Liver (tissue), 9 donors: ENCODE results near the gene PRCD. TPM values are rescaled to one million over a fixed set of nuclear protein-coding genes. Genes with fewer than 3 reads are reported as not detected.

Source experiments
- DNase-seq: peaks from one replicate; pipeline ENCODE4 v3.0.0-alpha.2; 2017; ENCODE audit warnings: low spot score
- H3K27ac ChIP-seq, 2 donors: one replicate each; pipeline ENCODE4 v1.7.0; 2013; ENCODE audit warnings: inconsistent platforms in 2 of 2, low read length in 2 of 2, control low read depth in 1 of 2, low read depth in 1 of 2, mild to moderate bottlenecking in 1 of 2
- H3K27me3 ChIP-seq, 4 donors: one replicate each; pipeline versions ENCODE4 v1.6.1 to v1.7.0; 2013; ENCODE audit warnings: low read length in 3 of 4, inconsistent platforms in 1 of 4, mild to moderate bottlenecking in 1 of 4, moderate library complexity in 1 of 4; ENCODE audit not compliant: control insufficient read depth in 4 of 4, insufficient read depth in 4 of 4
- H3K36me3 ChIP-seq, 4 donors: one replicate each; pipeline versions ENCODE4 v1.6.1 to v1.7.0; 2013; ENCODE audit warnings: low read length in 3 of 4, mild to moderate bottlenecking in 3 of 4, low read depth in 1 of 4, moderate library complexity in 1 of 4; ENCODE audit not compliant: control insufficient read depth in 4 of 4, insufficient read depth in 3 of 4
- H3K4me1 ChIP-seq, 4 donors: one replicate each; pipeline versions ENCODE4 v1.6.1 to v1.7.0; 2013; ENCODE audit warnings: low read length in 3 of 4, mild to moderate bottlenecking in 3 of 4, moderate library complexity in 1 of 4; ENCODE audit not compliant: control insufficient read depth in 4 of 4, insufficient read depth in 4 of 4
- H3K4me3 ChIP-seq, 3 donors: one replicate each; pipeline versions ENCODE4 v1.6.1 to v1.7.0; 2013; ENCODE audit warnings: low read length in 3 of 3, control low read depth in 1 of 3, low read depth in 1 of 3, mild to moderate bottlenecking in 1 of 3
- H3K9ac ChIP-seq, 2 donors: one replicate each; pipeline ENCODE4 v1.7.0; 2013; ENCODE audit warnings: low read length in 2 of 2, mild to moderate bottlenecking in 2 of 2, moderate library complexity in 2 of 2, control low read depth in 1 of 2, low read depth in 1 of 2
- H3K9me3 ChIP-seq, 4 donors: one replicate each; pipeline versions ENCODE4 v1.6.1 to v1.7.0; 2013; ENCODE audit warnings: low read length in 3 of 4; ENCODE audit not compliant: control insufficient read depth in 4 of 4
- CTCF ChIP-seq: fragments of 150-350 bp; IDR thresholded peaks from 2 replicates; pipeline ENCODE4 v1.5.1; 2017; ENCODE audit warnings: improper control_type of control experiment, low read depth, low read length; ENCODE audit not compliant: missing input control
- EGR1 ChIP-seq, 2 donors: IDR thresholded peaks; 2 replicates each; pipeline ENCODE4 v1.6.1; 2016 to 2018; ENCODE audit warnings: antibody characterized with exemption in 2 of 2, low read depth in 2 of 2
- FOXA1 ChIP-seq: IDR thresholded peaks from 2 replicates; pipeline ENCODE4 v1.6.1; 2016; ENCODE audit warnings: antibody characterized with exemption
- FOXA2 ChIP-seq: IDR thresholded peaks from 2 replicates; pipeline ENCODE4 v1.6.1; 2016; ENCODE audit warnings: antibody characterized with exemption
- GABPA ChIP-seq, 2 donors: IDR thresholded peaks in 1 of 2; conservative IDR thresholded peaks in 1 of 2; 2 replicates each; pipeline ENCODE4 v1.6.1; 2016; ENCODE audit warnings: antibody characterized with exemption in 2 of 2, mild to moderate bottlenecking in 1 of 2, moderate library complexity in 1 of 2
- HNF4G ChIP-seq: IDR thresholded peaks from 2 replicates; pipeline ENCODE4 v1.6.1; 2016; ENCODE audit warnings: antibody characterized with exemption
- NR2F2 ChIP-seq: IDR thresholded peaks from 2 replicates; pipeline ENCODE4 v1.6.1; 2016; ENCODE audit warnings: antibody characterized with exemption
- RAD21 ChIP-seq, 2 donors: IDR thresholded peaks; 2 replicates each; pipeline ENCODE4 v1.6.1; 2016; ENCODE audit warnings: antibody characterized with exemption in 2 of 2, mild to moderate bottlenecking in 2 of 2
- REST ChIP-seq: IDR thresholded peaks from 2 replicates; pipeline ENCODE4 v1.6.1; 2016; ENCODE audit warnings: antibody characterized with exemption, mild to moderate bottlenecking
- RXRA ChIP-seq, 2 donors: IDR thresholded peaks; 2 replicates each; pipeline ENCODE4 v1.6.1; 2017 to 2018; ENCODE audit warnings: antibody characterized with exemption in 2 of 2, mild to moderate bottlenecking in 1 of 2
- TAF1 ChIP-seq: conservative IDR thresholded peaks from 2 replicates; pipeline ENCODE4 v1.6.1; 2016; ENCODE audit warnings: antibody characterized with exemption, mild to moderate bottlenecking
- WGBS: extraction: QIAGEN DNeasy Blood & Tissue Kit; methylation state at CpG from one replicate; pipeline ENCODE4 v1.1.7; 2013; 5-methylcytosine and 5-hydroxymethylcytosine counted together
- polyA plus RNA-seq, 2 donors: library from polyadenylated mRNA; stranded (reverse) in 1 of 2; unstranded in 1 of 2; fragments of 200-250 nt in 1 of 2; fragments of >200 nt in 1 of 2; fragmentation: Nextera tagmentation in 1 of 2; extraction: Ambion mirVana in 1 of 2; gene quantifications; one replicate each; pipeline versions ENCODE4 v1.2.1 to v1.2.3, GENCODE V29; 2013 to 2015
- total RNA-seq, 2 donors: library from RNA; depleted of rRNA; stranded (reverse); fragments of >200 nt; gene quantifications; one replicate each; pipeline ENCODE4 v1.2.3, GENCODE V29; 2014
- TF ChIP-seq, protein P1 (sequence below): IDR thresholded peaks from 2 replicates; pipeline ENCODE4 v1.6.1; 2016; ENCODE audit warnings: antibody characterized with exemption
- TF ChIP-seq, protein P2 (sequence below): IDR thresholded peaks from 2 replicates; pipeline ENCODE4 v1.6.1; 2016; ENCODE audit warnings: antibody characterized with exemption
- donor health status: healthy.
- donor health status: healthy.
- donor health status: healthy.
- donor health status: healthy.
- donor health status: healthy.

PRCD gene
- total and polyA plus RNA-seq, 4 donors, result 0.63 to 1.0 (median 0.75) TPM; not detected in 1

- no peaks in the 10 kb centered on the region for H3K27me3 ChIP-seq
- H3K27ac ChIP-seq, result no peak overlapping the region
- H3K4me3 ChIP-seq, result no peak overlapping the region
- no peaks in the 10 kb centered on the region for H3K36me3 ChIP-seq
- WGBS, result 83% methylated on average over 10 of the region's 10 CpGs
- no peak for DNase-seq
- H3K9me3 ChIP-seq, result no peaks in the 10 kb centered on the region
- TF ChIP-seq, protein P1, sequence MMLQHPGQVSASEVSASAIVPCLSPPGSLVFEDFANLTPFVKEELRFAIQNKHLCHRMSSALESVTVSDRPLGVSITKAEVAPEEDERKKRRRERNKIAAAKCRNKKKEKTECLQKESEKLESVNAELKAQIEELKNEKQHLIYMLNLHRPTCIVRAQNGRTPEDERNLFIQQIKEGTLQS, result no peak
- TF ChIP-seq RXRA (IDR thresholded peaks at IDR 0.05) (no peak), FOXA2 (no peak), NR2F2 (no peak), TAF1 (no peak), GABPA (IDR thresholded peaks at IDR 0.05 in 1 of 2, conservative IDR thresholded peaks at IDR 0.05 in 1 of 2) (no peak), HNF4G (no peak)
- no peak overlapping the region for H3K9ac ChIP-seq
- H3K4me1 ChIP-seq, result peaks cover 4 to 27% (median 16%) of the 10 kb centered on the region in 4 donors
These were observed 2.7 kb downstream of the PRCD start for GRCh38 chr17:76542566-76542971.

DNA sequence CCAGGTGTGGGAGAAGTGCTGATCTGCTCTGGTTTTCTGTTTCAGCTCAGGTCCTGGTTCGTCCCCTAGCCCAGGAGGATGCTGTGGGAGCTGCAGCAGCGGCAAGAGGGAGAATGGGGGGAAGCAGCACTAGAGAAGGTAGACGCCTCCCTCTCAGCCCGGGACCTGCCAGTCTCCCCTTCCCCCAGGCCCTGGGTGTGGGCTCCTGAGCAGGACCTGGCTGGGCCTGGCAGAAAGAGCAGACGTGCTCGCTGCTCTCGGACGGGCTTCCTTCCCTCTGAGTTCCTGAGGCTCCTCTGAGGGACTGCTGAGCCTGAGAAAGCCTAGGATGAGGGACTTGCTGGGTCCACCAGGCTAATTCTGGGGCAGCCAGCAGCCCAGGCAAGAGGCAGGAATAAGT lies 3.1 kb downstream of the PRCD start:
- Histone ChIP-seq H3K9me3 (no peaks in the 10 kb centered on the region), H3K4me1 (peaks cover under 1 to 27% (median 18%) of the 10 kb centered on the region in 4 donors), H3K27me3 (no peaks in the 10 kb centered on the region), H3K4me3 (no peak overlapping the region), H3K27ac (no peak overlapping the region), H3K9ac (no peak overlapping the region), H3K36me3 (no peaks in the 10 kb centered on the region)
- WGBS, result 86% methylated on average over 8 of the region's 8 CpGs
- DNase-seq, result no peak
- TF ChIP-seq REST, result no peak
- TF ChIP-seq, protein P1, result no peak
- no peak for TF ChIP-seq NR2F2
- TF ChIP-seq, protein P2, sequence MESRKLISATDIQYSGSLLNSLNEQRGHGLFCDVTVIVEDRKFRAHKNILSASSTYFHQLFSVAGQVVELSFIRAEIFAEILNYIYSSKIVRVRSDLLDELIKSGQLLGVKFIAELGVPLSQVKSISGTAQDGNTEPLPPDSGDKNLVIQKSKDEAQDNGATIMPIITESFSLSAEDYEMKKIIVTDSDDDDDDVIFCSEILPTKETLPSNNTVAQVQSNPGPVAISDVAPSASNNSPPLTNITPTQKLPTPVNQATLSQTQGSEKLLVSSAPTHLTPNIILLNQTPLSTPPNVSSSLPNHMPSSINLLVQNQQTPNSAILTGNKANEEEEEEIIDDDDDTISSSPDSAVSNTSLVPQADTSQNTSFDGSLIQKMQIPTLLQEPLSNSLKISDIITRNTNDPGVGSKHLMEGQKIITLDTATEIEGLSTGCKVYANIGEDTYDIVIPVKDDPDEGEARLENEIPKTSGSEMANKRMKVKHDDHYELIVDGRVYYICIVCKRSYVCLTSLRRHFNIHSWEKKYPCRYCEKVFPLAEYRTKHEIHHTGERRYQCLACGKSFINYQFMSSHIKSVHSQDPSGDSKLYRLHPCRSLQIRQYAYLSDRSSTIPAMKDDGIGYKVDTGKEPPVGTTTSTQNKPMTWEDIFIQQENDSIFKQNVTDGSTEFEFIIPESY, result no peak
- TF ChIP-seq RAD21 (IDR thresholded peaks at IDR 0.05), result no peak
- no peak for TF ChIP-seq GABPA (IDR thresholded peaks at IDR 0.05 in 1 of 2, conservative IDR thresholded peaks at IDR 0.05 in 1 of 2)
- no peak for TF ChIP-seq FOXA2
- no peak for TF ChIP-seq EGR1 (IDR thresholded peaks at IDR 0.05; ENCODE audit: low read depth in 2 of 2)
- TF ChIP-seq TAF1, result no peak

DNA sequence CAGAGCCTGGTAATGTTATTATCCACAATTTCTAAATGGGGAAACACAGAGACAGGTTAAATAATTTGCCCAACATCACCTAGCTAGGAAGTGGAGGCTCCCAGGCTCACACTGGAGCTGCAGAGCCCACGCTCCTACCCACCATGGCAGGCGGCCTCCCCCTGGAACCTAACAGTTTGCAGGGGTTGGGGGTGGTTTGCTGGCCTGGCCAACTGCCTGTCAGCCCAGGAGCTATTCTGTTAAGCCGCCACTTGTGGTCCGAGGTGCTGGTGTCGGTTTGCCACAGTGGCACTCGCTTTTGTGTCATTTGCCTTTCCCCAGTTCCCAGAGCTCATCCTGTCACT lies 3.6 kb downstream of the PRCD start:
- H3K4me1 ChIP-seq, result peaks cover 0 to 31% (median 23%) of the 10 kb centered on the region in 4 donors
- no peaks in the 10 kb centered on the region for H3K36me3 ChIP-seq
- 86% methylated on average over 6 of the region's 6 CpGs for WGBS
- DNase-seq, result no peak
- no peaks in the 10 kb centered on the region for H3K27me3 ChIP-seq
- H3K9me3 ChIP-seq, result no peaks in the 10 kb centered on the region
- H3K9ac ChIP-seq, result no peak overlapping the region
- H3K4me3 ChIP-seq, result no peak overlapping the region
- no peak overlapping the region for H3K27ac ChIP-seq
- no peak for TF ChIP-seq FOXA1
- TF ChIP-seq GABPA (IDR thresholded peaks at IDR 0.05 in 1 of 2, conservative IDR thresholded peaks at IDR 0.05 in 1 of 2), result no peak
- no peak for TF ChIP-seq HNF4G
- TF ChIP-seq, protein P2, result no peak
- TF ChIP-seq CTCF, result no peak
- no peak for TF ChIP-seq RAD21 (IDR thresholded peaks at IDR 0.05)
- TF ChIP-seq EGR1 (IDR thresholded peaks at IDR 0.05; ENCODE audit: low read depth in 2 of 2), result no peak
